Keratinocyte (primary cell): ENCODE measurements around the gene GPSM1. TPM values are rescaled to one million over a fixed set of nuclear protein-coding genes. Genes with fewer than 3 reads are reported as not detected.

ENCODE experiments used
- DNase-seq: peaks from one replicate; pipeline ENCODE4 v3.0.0-alpha.2; 2011; ENCODE audit warnings: low read depth, missing footprints, low spot score
- FAIRE-seq: peaks from 2 replicates; lab custom pipeline; 2011; peaks lifted over from hg19 to GRCh38; lab: Jason Lieb, UNC
- H2AFZ ChIP-seq: 2 replicates; pipeline ENCODE4 v1.6.0; 2012; ENCODE audit warnings: low read length, control low read depth, inconsistent platforms; ENCODE audit not compliant: control insufficient read depth
- H3K27ac ChIP-seq: 2 replicates; pipeline ENCODE4 v1.5.1; 2011; ENCODE audit warnings: low read length; ENCODE audit not compliant: control insufficient read depth, insufficient read depth
- H3K27me3 ChIP-seq: 3 replicates; pipeline ENCODE4 v1.6.0; 2011; ENCODE audit warnings: low read length; ENCODE audit not compliant: control insufficient read depth, insufficient read depth; ENCODE audit errors: extremely low read depth
- H3K36me3 ChIP-seq, 2 experiments: 2 replicates in 1 of 2; 3 replicates in 1 of 2; pipeline ENCODE4 v1.5.1; 2011; ENCODE audit warnings: low read length in 2 of 2, mild to moderate bottlenecking in 1 of 2; ENCODE audit not compliant: control insufficient read depth in 2 of 2, insufficient read depth in 2 of 2; ENCODE audit errors: extremely low read depth in 1 of 2
- H3K4me1 ChIP-seq: 3 replicates; pipeline ENCODE4 v1.5.1; 2011; ENCODE audit warnings: low read length; ENCODE audit not compliant: control insufficient read depth, insufficient read depth; ENCODE audit errors: extremely low read depth
- H3K4me2 ChIP-seq: 3 replicates; pipeline ENCODE4 v1.6.0; 2011; ENCODE audit warnings: low read depth, low read length; ENCODE audit not compliant: control insufficient read depth, insufficient read depth; ENCODE audit errors: extremely low read depth
- H3K4me3 ChIP-seq, 3 experiments: fragments of 200-600 bp in 1 of 3; sonication (generic) in 1 of 3; 2 replicates in 2 of 3; 3 replicates in 1 of 3; pipeline ENCODE4 v1.5.1; 2011 to 2016; ENCODE audit warnings: low read length in 3 of 3, mild to moderate bottlenecking in 3 of 3, control low read depth in 2 of 3, inconsistent platforms in 1 of 3, low read depth in 1 of 3, mixed read lengths in 1 of 3, mixed run types in 1 of 3, moderate library complexity in 1 of 3; ENCODE audit not compliant: control insufficient read depth in 2 of 3, insufficient read depth in 2 of 3; ENCODE audit errors: extremely low read depth in 1 of 3
- H3K79me2 ChIP-seq: 2 replicates; pipeline ENCODE4 v1.6.0; 2012; ENCODE audit warnings: low read length; ENCODE audit not compliant: control insufficient read depth, insufficient read depth
- H3K9ac ChIP-seq: 3 replicates; pipeline ENCODE4 v1.6.0; 2011; ENCODE audit warnings: low read length; ENCODE audit not compliant: control insufficient read depth, insufficient read depth; ENCODE audit errors: extremely low read depth
- H3K9me1 ChIP-seq: 3 replicates; pipeline ENCODE4 v1.6.0; 2011; ENCODE audit warnings: low read length; ENCODE audit not compliant: control insufficient read depth, insufficient read depth; ENCODE audit errors: extremely low read depth
- H3K9me3 ChIP-seq: 2 replicates; pipeline ENCODE4 v1.5.1; 2012; ENCODE audit warnings: low read depth, low read length; ENCODE audit not compliant: control insufficient read depth
- H4K20me1 ChIP-seq: 3 replicates; pipeline ENCODE4 v1.6.0; 2011; ENCODE audit warnings: low read length; ENCODE audit not compliant: control insufficient read depth, insufficient read depth; ENCODE audit errors: extremely low read depth
- CTCF ChIP-seq, 3 experiments: IDR thresholded peaks in 1 of 3; conservative IDR thresholded peaks in 1 of 3; optimal IDR thresholded peaks in 1 of 3; 2 replicates in 2 of 3; 3 replicates in 1 of 3; pipeline versions ENCODE3 to v1.5.1; 2011; ENCODE audit warnings: low read length in 3 of 3, mild to moderate bottlenecking in 3 of 3, moderate library complexity in 2 of 3, control low read depth in 1 of 3, inconsistent platforms in 1 of 3; ENCODE audit not compliant: insufficient read depth in 2 of 3; ENCODE audit errors: extremely low read depth in 1 of 3
- EZH2 ChIP-seq: IDR thresholded peaks from one replicate; pipeline ENCODE4 v1.6.1; 2012; ENCODE audit warnings: inconsistent platforms, mild to moderate bottlenecking, low read length, moderate library complexity
- dilution Hi-C: fragments of 300-500 bp; cut with MboI; formaldehyde crosslinking; loops from one replicate; pipeline ENCODE4 v1.7.0; 2020; ENCODE audit warnings: low sequenced_read_pairs; ENCODE audit not compliant: extremely low pct_ligation_motif_present
- polyA plus RNA-seq, 5 experiments: library from polyadenylated mRNA; depleted of rRNA in 3 of 5; stranded (reverse) in 3 of 5; stranded (forward) in 1 of 5; unstranded in 1 of 5; fragments of >200 nt; gene quantifications; 1 replicate in 1 of 5; 2 replicates in 3 of 5; 3 replicates in 1 of 5; pipeline versions ENCODE4 v1.2.1 to v1.2.3, GENCODE V29; 2011 to 2012; ENCODE audit warnings: missing spikeins in 2 of 5, low read depth in 1 of 5, low replicate concordance in 1 of 5

Gene GPSM1
- polyA plus RNA-seq, 1 donor (not counting 4 experiments of a cell fraction or from before 2014, with no cell fraction given): 2.5 TPM

GRCh38 chr9:136307215-136307750 lies 20.1 kb upstream of the GPSM1 start:
- dilution Hi-C loops: no loop called here
- Histone ChIP-seq H4K20me1 (no peaks in the 10 kb centered on the region), H3K27me3 (peaks cover 31% of the 10 kb centered on the region), H3K9me1 (no peaks in the 10 kb centered on the region), H3K36me3 (no peaks in the 10 kb centered on the region), H3K9ac (no peak overlapping the region), H3K79me2 (no peaks in the 10 kb centered on the region), H3K9me3 (no peaks in the 10 kb centered on the region), H3K4me1 (peaks cover 17% of the 10 kb centered on the region), H3K4me3 (no peak overlapping the region), H3K4me2 (no peak overlapping the region), H3K27ac (no peak overlapping the region), H2AFZ (no peak overlapping the region)
- FAIRE-seq (no peak), DNase-seq (no peak)
- no peak for TF ChIP-seq EZH2
- no peak for TF ChIP-seq CTCF (optimal IDR thresholded peaks at IDR 0.05 in 1 of 3, IDR thresholded peaks at IDR 0.05 in 1 of 3, conservative IDR thresholded peaks at IDR 0.05 in 1 of 3; ENCODE audit: extremely low read depth in 1 of 3, insufficient read depth in 2 of 3, low read length in 3 of 3)

GRCh38 chr9:136308006-136308701 lies 19.2 kb upstream of the GPSM1 start:
- FAIRE-seq: no peak
- Histone ChIP-seq H3K79me2 (no peaks in the 10 kb centered on the region), H2AFZ (no peak overlapping the region), H3K4me2 (no peak overlapping the region), H3K4me1 (peaks cover 13% of the 10 kb centered on the region), H3K4me3 (no peak overlapping the region), H3K9me3 (no peaks in the 10 kb centered on the region), H3K36me3 (no peaks in the 10 kb centered on the region), H4K20me1 (no peaks in the 10 kb centered on the region), H3K27me3 (peaks cover 31% of the 10 kb centered on the region), H3K9ac (no peak overlapping the region), H3K9me1 (no peaks in the 10 kb centered on the region), H3K27ac (no peak overlapping the region)
- no peak for DNase-seq
- TF ChIP-seq CTCF (optimal IDR thresholded peaks at IDR 0.05 in 1 of 3, IDR thresholded peaks at IDR 0.05 in 1 of 3, conservative IDR thresholded peaks at IDR 0.05 in 1 of 3; ENCODE audit: extremely low read depth in 1 of 3, insufficient read depth in 2 of 3, low read length in 3 of 3) (no peak), EZH2 (no peak)
- dilution Hi-C loops: no loop called here
